Measurements from ENCODE around the gene CORT.
A peak's percentile ranks its signal among the peaks of the same experiment; 100 is the strongest.
"Not testable (repeated sequence)": the region's sequence is repeated elsewhere in the genome, so short reads cannot be mapped to it uniquely, and the experiment has no call there.

CORT gene

GRCh38 chr1:10437052-10437451, 12.8 kb upstream of the CORT start:
- FAIRE-seq, result no peak

GRCh38 chr1:10438677-10439163, 11.1 kb upstream of the CORT start:
- no peak for DNase-seq (ENCODE audit: low spot score)
- no peak for FAIRE-seq

More at GRCh38 chr1:10437052-10437451, 12.8 kb upstream of the CORT start:
- DNase-seq (ENCODE audit: low spot score), result no peak

- DNase-seq (ENCODE audit: low spot score) (no peak), FAIRE-seq (no peak)
These were observed 9.5 kb upstream of the CORT start for GRCh38 chr1:10440305-10440704.

GRCh38 chr1:10440794-10441193, 9.0 kb upstream of the CORT start:
- FAIRE-seq (no peak), DNase-seq (ENCODE audit: low spot score) (no peak)

- FAIRE-seq, result no peak
- DNase-seq (ENCODE audit: low spot score), result no peak
These were observed 5.6 kb upstream of the CORT start for GRCh38 chr1:10444248-10444647.

GRCh38 chr1:10444795-10445397, 4.9 kb upstream of the CORT start:
- no peak for FAIRE-seq
- DNase-seq (ENCODE audit: low spot score), result no peak

GRCh38 chr1:10446790-10447422, 2.9 kb upstream of the CORT start:
- FAIRE-seq (no peak), DNase-seq (ENCODE audit: low spot score) (no peak)

GRCh38 chr1:10450156-10450814, 454 bp downstream of the CORT start:
- FAIRE-seq (no peak), DNase-seq (ENCODE audit: low spot score) (no peak)

GRCh38 chr1:10450836-10451235, 1.0 kb downstream of the CORT start:
- FAIRE-seq (no peak), DNase-seq (ENCODE audit: low spot score) (no peak)

GRCh38 chr1:10451287-10451686, 1.5 kb downstream of the CORT start:
- no peak for FAIRE-seq
- no peak for DNase-seq (ENCODE audit: low spot score)

GRCh38 chr1:10456048-10456447, 6.2 kb downstream of the CORT start:
- no peak for DNase-seq (ENCODE audit: low spot score)
- no peak for FAIRE-seq

- FAIRE-seq (no peak), DNase-seq (ENCODE audit: low spot score) (no peak)
These were observed 6.8 kb downstream of the CORT start for GRCh38 chr1:10456661-10457060.

GRCh38 chr1:10457462-10457861, 7.6 kb downstream of the CORT start:
- DNase-seq (ENCODE audit: low spot score); FAIRE-seq: not testable (repeated sequence)

GRCh38 chr1:10457875-10458274, 8.0 kb downstream of the CORT start:
- FAIRE-seq (no peak), DNase-seq (ENCODE audit: low spot score) (no peak)

- peak; percentile 94 for FAIRE-seq
- DNase-seq (ENCODE audit: low spot score), result peak; percentile 86
These were observed 9.4 kb downstream of the CORT start for GRCh38 chr1:10459184-10459583.

- no peak for FAIRE-seq
These were observed 17.2 kb downstream of the CORT start for GRCh38 chr1:10467078-10467477.

GRCh38 chr1:10470043-10470442, 20.2 kb downstream of the CORT start:
- no peak for DNase-seq (ENCODE audit: low spot score)
- FAIRE-seq, result no peak

More at GRCh38 chr1:10467078-10467477, 17.2 kb downstream of the CORT start:
- DNase-seq (ENCODE audit: low spot score), result no peak

- FAIRE-seq, result no peak
- peak; percentile 16 for DNase-seq (ENCODE audit: low spot score)
These were observed 21.8 kb downstream of the CORT start for GRCh38 chr1:10471411-10472219.

- DNase-seq (ENCODE audit: low spot score) (peak; percentile 92), FAIRE-seq (peak; percentile 80)
These were observed 22.7 kb downstream of the CORT start, which contains the start of gene DFFA for GRCh38 chr1:10472220-10473144. Gene DFFA (minus strand): TSS chr1:10472529. CDS start chr1:10472458, 71 bp downstream.

GRCh38 chr1:10473145-10473765, 23.4 kb downstream of the CORT start:
- DNase-seq (ENCODE audit: low spot score) (no peak), FAIRE-seq (no peak)

Data from RCC 7860 (cell line).